ACC112 (cell line): ENCODE results near the gene SAMD14.

Experiments used
- H2AFZ ChIP-seq: fragments of 200-600 bp; sonication (generic); one replicate; pipeline ENCODE4 v1.6.0; 2017; ENCODE audit warnings: antibody characterized with exemption, low read length; ENCODE audit not compliant: unreplicated experiment
- H3K27ac ChIP-seq: fragments of 200-600 bp; sonication (generic); 2 replicates; pipeline ENCODE4 v1.5.1; 2014; ENCODE audit warnings: low read depth, mild to moderate bottlenecking, antibody characterized with exemption, low read length, moderate library complexity
- H3K27me3 ChIP-seq: fragments of 200-600 bp; sonication (generic); 2 replicates; pipeline ENCODE4 v1.6.1; 2014; ENCODE audit warnings: mild to moderate bottlenecking, antibody characterized with exemption, low read length, moderate library complexity, mixed read lengths; ENCODE audit not compliant: insufficient read depth
- H3K36me3 ChIP-seq: fragments of 200-600 bp; sonication (generic); 2 replicates; pipeline ENCODE4 v1.6.1; 2016; ENCODE audit warnings: mild to moderate bottlenecking, antibody characterized with exemption, low read length, moderate library complexity, mixed read lengths; ENCODE audit not compliant: insufficient read depth
- H3K4me1 ChIP-seq: fragments of 200-600 bp; sonication (generic); one replicate; pipeline ENCODE4 v1.6.1; 2016; ENCODE audit warnings: low read length, mixed read lengths; ENCODE audit not compliant: insufficient read depth, unreplicated experiment, control insufficient read depth
- H3K4me3 ChIP-seq: fragments of 200-600 bp; sonication (generic); 2 replicates; pipeline ENCODE4 v1.5.1; 2014; ENCODE audit warnings: mild to moderate bottlenecking, low read depth, low read length
- H3K79me2 ChIP-seq: fragments of 200-600 bp; sonication (generic); one replicate; pipeline ENCODE4 v1.6.0; 2016; ENCODE audit warnings: low read length; ENCODE audit not compliant: control insufficient read depth, unreplicated experiment, insufficient read depth

Gene SAMD14

DNA sequence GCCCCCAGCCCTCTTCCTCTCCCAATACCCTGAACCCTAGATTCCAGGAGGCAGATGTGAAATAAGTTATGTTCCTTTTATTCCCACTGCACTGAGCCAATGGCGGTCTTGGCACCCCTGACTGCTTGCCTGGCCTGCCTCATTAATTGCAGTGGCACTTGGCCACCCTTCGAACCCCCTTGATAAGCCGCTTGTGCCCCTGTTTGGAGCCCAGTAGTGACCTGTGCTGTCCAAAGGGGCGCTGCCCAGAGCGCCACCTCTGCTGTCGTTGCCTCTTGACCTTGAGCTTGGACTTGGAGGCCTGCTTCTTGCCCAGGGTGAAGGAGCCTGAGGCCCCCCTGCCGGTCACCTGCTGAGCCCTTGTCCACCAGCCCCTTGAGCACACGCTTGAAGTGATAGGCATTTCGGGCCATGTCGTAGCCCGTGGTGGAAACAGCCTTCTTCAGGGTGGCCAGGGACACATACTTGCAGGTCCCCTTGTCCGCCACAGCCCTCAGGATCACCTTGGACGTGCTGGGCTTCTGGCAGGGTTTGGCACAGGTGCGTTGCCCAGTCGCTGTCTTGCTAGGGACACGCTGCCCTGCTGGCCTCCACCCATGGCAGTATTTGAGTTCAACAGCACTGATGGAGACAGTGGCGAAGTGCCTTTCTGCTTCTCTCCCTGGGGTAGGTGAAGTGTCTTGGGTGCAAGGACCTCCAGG, 41.6 kb upstream of the SAMD14 start:
- Histone ChIP-seq H3K36me3 (no peaks in the 10 kb centered on the region), H3K27me3 (no peaks in the 10 kb centered on the region), H3K4me3 (no peak overlapping the region), H3K4me1 (peaks cover 21% of the 10 kb centered on the region), H3K27ac (no peak overlapping the region), H2AFZ (no peak overlapping the region), H3K79me2 (no peaks in the 10 kb centered on the region)

DNA sequence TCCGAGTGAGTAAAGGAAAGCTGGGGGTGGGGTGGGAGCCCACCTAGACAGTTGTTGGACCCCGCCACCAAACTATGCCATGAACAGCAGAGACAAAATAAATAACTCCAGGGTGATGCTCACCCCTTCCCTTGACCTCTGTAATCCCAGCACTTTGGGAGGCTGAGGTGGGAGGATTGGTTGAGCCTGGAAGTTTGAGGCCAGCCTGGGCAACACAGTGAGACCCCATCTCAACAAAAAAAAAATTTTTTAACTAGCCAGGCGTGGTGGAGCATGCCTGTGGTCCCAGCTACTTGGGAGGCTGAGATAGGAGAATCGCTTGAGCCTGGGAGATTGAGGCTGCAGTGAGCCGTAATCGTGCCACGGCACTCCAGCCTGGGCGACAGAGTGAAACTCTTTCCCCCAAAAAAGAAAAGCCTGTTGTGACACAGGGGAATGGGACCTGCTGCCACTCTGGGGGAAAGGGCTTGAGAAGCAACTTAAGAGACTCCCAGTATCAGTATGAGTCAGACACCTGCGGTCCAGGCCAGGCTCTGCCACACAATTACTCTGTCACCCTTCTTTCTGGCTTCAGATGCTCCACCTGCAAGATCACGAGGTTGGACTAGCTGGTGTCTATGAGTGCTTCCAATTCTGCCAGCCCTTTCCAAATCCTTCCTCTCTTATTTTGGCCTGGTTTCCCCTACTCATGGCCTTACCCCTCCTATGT, 40.9 kb upstream of the SAMD14 start:
- Histone ChIP-seq H3K4me1 (peaks cover 17% of the 10 kb centered on the region), H3K36me3 (no peaks in the 10 kb centered on the region), H3K27me3 (no peaks in the 10 kb centered on the region), H3K27ac (no peak overlapping the region), H3K4me3 (no peak overlapping the region), H2AFZ (no peak overlapping the region), H3K79me2 (no peaks in the 10 kb centered on the region)

DNA sequence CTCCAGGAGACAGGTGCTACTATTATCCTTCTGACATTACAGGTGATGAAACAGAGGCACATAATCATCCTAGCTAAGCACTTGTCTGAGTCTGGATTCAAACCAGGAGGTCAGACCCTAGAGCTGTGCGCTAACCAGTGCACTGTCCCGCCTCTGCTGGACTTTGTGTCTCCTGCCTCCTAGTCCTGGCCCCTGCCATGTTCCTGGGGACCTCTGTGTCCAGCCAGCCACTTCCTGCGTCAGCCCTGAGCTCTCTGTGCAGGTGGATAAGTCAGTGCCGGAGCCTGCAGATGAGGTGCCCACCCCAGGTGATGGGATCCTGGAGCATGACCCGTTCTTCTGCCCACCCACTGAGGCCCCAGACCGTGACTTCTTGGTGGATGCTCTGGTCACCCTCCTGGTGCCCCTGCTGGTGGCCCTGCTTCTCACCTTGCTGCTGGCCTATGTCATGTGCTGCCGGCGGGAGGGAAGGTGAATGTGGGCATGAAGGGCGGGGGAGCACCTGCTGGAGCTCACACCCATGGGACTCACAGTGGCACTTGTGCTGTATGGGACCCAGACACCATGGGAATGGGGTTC, 40.0 kb upstream of the SAMD14 start:
- Histone ChIP-seq H3K4me1 (peaks cover 15% of the 10 kb centered on the region), H3K4me3 (no peak overlapping the region), H3K79me2 (no peaks in the 10 kb centered on the region), H2AFZ (no peak overlapping the region), H3K36me3 (no peaks in the 10 kb centered on the region), H3K27ac (no peak overlapping the region), H3K27me3 (no peaks in the 10 kb centered on the region)

DNA sequence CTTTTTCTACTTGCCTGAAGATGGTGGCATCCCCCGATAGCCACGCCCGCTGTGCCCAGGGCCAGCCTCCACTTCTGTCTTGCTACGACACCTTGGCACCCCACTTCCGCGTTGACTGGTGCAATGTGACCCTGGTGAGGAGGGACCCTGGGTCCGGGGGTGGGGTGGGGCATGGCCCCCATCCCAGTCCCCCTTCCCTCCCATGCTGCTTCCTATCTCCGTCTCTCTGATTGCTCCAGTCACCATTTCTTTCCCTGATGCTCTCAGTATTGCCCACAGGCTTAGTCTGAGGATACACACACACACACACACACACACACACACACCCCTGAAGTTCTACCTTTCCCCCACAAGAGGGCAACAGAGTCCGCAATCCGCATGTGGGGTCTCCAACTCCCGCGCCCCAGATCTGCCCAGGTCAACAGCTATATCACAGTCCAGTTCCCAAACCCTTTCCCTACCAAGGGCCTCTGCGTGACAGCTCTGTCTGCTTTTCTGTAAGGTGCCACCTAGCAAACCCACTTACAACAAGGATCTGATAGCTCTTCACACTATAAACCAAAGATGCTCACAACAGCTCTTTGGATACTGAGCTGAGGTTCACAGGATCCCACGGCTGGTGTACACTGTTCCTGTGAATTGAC, 39.3 kb upstream of the SAMD14 start:
- Histone ChIP-seq H3K27me3 (no peaks in the 10 kb centered on the region), H3K27ac (no peak overlapping the region), H3K4me1 (peaks cover 15% of the 10 kb centered on the region), H2AFZ (no peak overlapping the region), H3K4me3 (no peak overlapping the region), H3K36me3 (no peaks in the 10 kb centered on the region), H3K79me2 (no peaks in the 10 kb centered on the region)

DNA sequence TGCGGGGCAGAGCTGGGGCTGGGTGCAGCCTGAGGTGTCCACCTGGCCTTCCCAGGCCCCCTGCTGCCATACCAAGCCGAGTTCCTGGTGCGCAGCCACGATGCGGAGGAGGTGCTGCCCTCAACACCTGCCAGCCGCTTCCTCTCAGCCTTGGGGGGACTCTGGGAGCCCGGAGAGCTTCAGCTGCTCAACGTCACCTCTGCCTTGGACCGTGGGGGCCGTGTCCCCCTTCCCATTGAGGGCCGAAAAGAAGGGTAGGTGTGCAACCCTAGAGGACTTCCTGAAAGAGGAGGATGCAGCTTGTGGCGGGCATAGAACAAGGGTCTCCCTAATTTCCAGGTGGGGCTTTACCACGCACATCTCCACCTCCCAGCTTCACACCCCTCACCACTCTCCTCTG, 38.4 kb upstream of the SAMD14 start:
- Histone ChIP-seq H3K4me3 (no peak overlapping the region), H3K27ac (no peak overlapping the region), H2AFZ (no peak overlapping the region), H3K4me1 (peaks cover 8% of the 10 kb centered on the region), H3K27me3 (no peaks in the 10 kb centered on the region), H3K36me3 (no peaks in the 10 kb centered on the region), H3K79me2 (no peaks in the 10 kb centered on the region)

DNA sequence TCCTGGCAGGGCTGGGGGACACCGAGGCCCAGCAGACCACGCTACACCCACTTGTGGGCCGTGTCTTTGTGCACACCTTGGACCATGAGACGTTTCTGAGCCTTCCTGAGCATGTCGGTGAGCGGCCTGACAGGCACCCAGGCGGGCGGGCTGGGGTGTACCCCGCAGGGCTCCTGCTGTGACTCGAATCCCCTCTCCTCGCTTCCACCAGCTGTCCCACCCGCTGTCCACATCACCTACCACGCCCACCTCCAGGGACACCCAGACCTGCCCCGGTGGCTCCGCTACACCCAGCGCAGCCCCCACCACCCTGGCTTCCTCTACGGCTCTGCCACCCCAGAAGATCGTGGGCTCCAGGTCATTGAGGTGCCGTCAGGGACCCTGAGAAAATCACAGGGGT, 37.4 kb upstream of the SAMD14 start:
- Histone ChIP-seq H3K27ac (no peak overlapping the region), H3K4me1 (peaks cover 2% of the 10 kb centered on the region), H3K27me3 (no peaks in the 10 kb centered on the region), H3K36me3 (no peaks in the 10 kb centered on the region), H3K4me3 (no peak overlapping the region), H3K79me2 (no peaks in the 10 kb centered on the region), H2AFZ (no peak overlapping the region)

DNA sequence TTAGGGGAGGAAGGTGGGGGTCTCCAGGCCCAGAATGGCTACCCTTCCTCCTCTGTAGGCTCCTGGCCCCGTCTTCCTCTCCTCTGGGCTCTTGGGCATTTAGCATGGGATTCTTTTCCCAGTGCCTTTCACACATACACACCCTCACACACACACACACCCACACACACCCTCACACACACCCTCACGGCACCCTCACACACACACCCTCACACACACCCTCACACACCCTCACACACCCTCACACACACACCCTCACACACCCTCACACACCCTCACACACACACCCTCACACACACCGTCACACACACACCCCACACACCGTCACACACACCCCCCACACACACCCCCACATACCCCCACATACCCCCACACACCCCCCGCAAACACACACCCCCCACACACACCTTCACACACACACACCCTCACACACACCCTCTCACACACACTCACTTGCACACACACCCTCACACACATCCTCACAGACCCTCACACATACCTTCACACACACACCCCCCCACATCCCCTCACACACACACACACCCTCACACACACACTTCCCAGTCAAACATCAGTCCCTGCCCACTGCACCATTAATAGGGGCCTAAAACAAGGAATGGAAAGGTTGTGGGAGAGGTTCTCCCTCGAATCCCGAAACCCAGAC, 36.7 kb upstream of the SAMD14 start:
- no peaks in the 10 kb centered on the region for H3K79me2 ChIP-seq
- H3K27ac ChIP-seq: no peak overlapping the region
- no peak overlapping the region for H3K4me3 ChIP-seq
- H3K27me3 ChIP-seq: no peaks in the 10 kb centered on the region
- H2AFZ ChIP-seq: no peak overlapping the region
- H3K36me3 ChIP-seq: no peaks in the 10 kb centered on the region
- peaks cover 6% of the 10 kb centered on the region for H3K4me1 ChIP-seq

DNA sequence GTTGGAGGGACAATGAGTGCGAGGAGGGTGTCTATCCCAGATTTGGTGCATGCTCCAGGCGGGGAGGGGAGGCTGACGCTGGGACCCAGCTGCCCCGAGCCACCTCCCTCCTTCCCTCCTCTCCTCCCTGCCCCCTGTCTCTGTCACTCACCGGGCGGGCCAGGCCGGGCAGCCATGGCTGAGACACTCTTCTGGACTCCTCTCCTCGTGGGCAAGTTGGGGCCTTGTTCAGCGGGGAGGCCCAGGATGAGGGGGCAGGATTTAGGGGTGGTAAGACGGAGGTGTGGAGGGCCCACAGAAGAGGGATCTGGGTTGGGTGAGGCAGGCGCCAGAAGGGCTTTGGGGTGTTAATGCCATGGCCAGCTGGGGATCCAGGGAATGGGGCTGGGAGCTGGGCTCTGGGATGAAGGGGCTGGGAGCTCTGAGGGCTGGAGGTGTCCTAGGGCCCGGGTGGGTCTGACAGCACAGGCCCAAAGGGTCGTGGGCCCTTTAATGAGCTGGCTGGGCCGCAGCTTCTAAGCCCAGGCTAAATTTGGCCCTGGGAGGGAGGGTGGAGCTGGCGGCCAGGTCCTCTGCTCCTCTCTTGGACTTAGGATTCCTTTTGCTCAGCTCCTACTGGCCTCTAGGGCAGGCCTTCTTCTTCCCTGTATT, 36.0 kb upstream of the SAMD14 start, which contains the start of gene SGCA:
TSS of gene SGCA (plus strand) at position 139 of the 651 bp plus-strand sequence. CDS start at position 175, 36 bp downstream.
- Histone ChIP-seq H3K27ac (no peak within 1 kb of the TSS), H2AFZ (no peak within 1 kb of the TSS)

DNA sequence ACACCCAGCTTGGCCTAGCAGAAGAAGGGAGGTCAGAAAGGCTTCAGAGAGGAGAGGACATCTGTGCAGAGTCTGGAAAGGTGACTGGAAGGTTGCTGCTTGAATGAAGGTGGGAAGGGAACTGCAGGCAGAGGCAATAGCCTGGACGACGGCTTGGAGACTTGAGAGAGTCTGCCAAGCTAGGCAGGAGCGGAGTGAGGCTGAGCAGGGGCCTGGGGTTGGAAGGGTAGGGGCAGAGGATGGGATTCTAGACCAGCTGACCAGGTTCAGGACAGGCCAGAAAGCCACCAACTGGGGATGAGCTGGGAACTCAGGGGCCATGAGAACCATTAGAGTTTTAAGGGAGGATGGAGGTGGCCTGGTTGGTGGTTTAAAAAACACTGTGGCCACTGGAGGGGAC, 35.5 kb upstream of the SAMD14 start:
- no peaks in the 10 kb centered on the region for H3K79me2 ChIP-seq
- no peaks in the 10 kb centered on the region for H3K36me3 ChIP-seq
- H2AFZ ChIP-seq: no peak overlapping the region
- no peaks in the 10 kb centered on the region for H3K27me3 ChIP-seq
- H3K4me1 ChIP-seq: peaks cover 7% of the 10 kb centered on the region
- no peak overlapping the region for H3K4me3 ChIP-seq
- no peak overlapping the region for H3K27ac ChIP-seq

More for the DNA sequence above, 36.0 kb upstream of the SAMD14 start, which contains the start of gene SGCA:
- Histone ChIP-seq H3K4me1 (peaks cover 7% of the 10 kb centered on the region), H3K36me3 (no peaks in the 10 kb centered on the region), H3K27me3 (no peaks in the 10 kb centered on the region), H3K4me3 (no peak within 1 kb of the TSS), H3K79me2 (no peaks in the 10 kb centered on the region)

DNA sequence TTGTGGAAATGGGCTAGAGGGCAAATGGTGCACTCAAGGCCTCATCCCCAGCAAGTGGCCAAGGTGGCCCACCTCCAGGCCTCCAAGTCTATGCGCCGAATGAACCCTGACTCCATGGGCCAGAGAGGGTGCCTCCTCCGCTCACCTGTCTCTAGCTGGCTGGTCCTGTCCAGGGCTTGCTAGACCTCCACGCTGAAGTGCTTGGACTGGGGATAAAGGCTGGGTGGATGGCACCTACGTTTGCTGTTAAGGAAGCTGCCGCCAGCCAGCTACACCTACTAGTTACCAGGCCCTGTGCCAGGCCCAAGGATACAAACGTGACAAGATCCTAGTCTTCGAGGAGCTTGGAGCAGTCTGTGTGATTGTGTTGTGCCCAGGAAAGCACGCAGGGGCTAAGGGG, 35.1 kb upstream of the SAMD14 start:
- H3K36me3 ChIP-seq: no peaks in the 10 kb centered on the region
- H3K27me3 ChIP-seq: no peaks in the 10 kb centered on the region
- H3K79me2 ChIP-seq: no peaks in the 10 kb centered on the region
- H3K4me3 ChIP-seq: no peak overlapping the region
- H3K27ac ChIP-seq: no peak overlapping the region
- H3K4me1 ChIP-seq: peaks cover 7% of the 10 kb centered on the region
- H2AFZ ChIP-seq: no peak overlapping the region
